HEK293 (cell line): ENCODE data around the gene VPREB3.

Experiments
- CTCF ChIP-seq: fragments of 450-650 bp; formaldehyde crosslinking; IDR thresholded peaks from 2 replicates; pipeline ENCODE4 v1.5.1; 2016; ENCODE audit warnings: missing biosample characterization, missing genetic modification characterization
- ZNF24 ChIP-seq: fragments of 450-650 bp; formaldehyde crosslinking; IDR thresholded peaks from 2 replicates; pipeline ENCODE4 v1.5.1; 2016; ENCODE audit warnings: missing biosample characterization, missing genetic modification characterization
- ZNF585B ChIP-seq: fragments of 450-650 bp; formaldehyde crosslinking; IDR thresholded peaks from 2 replicates; pipeline ENCODE4 v1.5.1; 2016; ENCODE audit warnings: missing biosample characterization, missing genetic modification characterization
- ZNF639 ChIP-seq: fragments of 450-650 bp; formaldehyde crosslinking; IDR thresholded peaks from 2 replicates; pipeline ENCODE4 v1.5.1; 2016; ENCODE audit warnings: missing biosample characterization, missing genetic modification characterization
- ZSCAN16 ChIP-seq: fragments of 450-650 bp; formaldehyde crosslinking; IDR thresholded peaks from 2 replicates; pipeline ENCODE4 v1.5.1; 2016; ENCODE audit warnings: missing biosample characterization, missing genetic modification characterization

GRCh38 chr22:23801238-23801821 lies 47.1 kb upstream of the VPREB3 start:
- TF ChIP-seq CTCF (tag by site-specific recombination) (no peak), ZNF585B (tag by site-specific recombination) (no peak), ZSCAN16 (tag by site-specific recombination) (no peak), ZNF639 (tag by site-specific recombination) (no peak), ZNF24 (tag by site-specific recombination) (no peak)
